Measurements from ENCODE around the gene PKD1L1. TPM values are rescaled to one million over a fixed set of nuclear protein-coding genes. Genes with fewer than 3 reads are reported as not detected.

Gene PKD1L1
- total RNA-seq, 2 donors from 2014 or later: 0.05 to 0.14 TPM

DNA sequence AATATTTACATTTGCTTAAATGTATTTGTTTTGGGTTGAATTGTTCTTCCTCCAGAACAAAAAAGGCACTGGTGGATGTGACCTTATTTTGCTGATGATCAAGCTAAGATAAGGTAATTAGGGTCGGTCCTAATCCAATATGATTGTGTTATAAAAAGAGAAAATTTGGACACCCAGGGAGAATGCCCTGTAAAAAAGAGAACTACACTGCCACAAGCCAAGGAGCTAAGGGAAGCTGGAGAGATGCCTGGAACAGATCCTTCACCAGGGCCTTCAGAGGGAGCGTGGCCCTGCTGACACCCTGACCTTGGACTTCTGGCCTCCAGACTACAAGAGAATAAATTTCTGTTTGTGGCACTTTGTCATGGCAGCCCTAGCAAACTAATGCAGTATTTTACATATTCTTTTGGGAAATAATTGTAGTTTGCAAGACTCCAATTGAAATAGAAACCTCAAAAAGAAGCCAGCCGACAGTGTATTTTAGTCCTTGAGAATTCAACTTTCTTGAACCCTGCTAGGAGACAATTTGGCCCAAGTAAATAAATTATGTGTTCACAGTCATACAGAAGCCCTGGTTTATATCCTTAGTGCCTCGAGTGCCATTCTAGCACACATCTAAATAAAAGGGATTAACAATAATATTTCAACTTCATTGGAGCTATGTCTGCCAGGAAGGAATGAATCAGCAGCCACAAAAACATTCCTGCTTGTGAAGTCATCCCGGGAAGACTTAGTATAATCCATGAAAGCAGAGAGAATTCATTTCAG, 164.6 kb downstream of the PKD1L1 start:
- no peak overlapping the region for H3K27ac Mint-ChIP-seq
- H3K36me3 Mint-ChIP-seq: no peaks in the 10 kb centered on the region
- H3K9me3 Mint-ChIP-seq: no peaks in the 10 kb centered on the region
- no peak for DNase-seq (ENCODE audit: low spot score in 2 of 2)
- no peak for ATAC-seq

DNA sequence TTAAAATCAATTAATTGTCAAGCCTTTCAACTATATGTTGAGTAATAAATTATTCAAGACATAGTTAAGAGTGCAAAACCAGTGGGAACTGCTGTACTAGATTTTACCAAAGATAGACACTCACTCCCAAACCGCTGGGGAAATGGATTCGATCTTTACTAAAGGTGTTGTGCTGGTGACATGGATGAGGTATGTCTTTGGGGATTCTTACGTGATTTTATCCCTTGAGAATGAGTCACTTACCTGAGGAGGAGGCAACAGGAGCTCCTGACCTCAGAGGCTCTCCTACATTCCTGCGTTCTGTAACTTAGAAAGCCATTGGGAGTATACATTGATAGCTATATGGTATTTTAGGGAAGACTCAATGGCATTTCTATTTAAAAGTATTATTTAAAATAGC, 165.5 kb downstream of the PKD1L1 start:
- H3K9me3 Mint-ChIP-seq: no peaks in the 10 kb centered on the region
- H3K36me3 Mint-ChIP-seq: no peaks in the 10 kb centered on the region
- ATAC-seq (no peak), DNase-seq (ENCODE audit: low spot score in 2 of 2) (no peak)
- no peak overlapping the region for H3K27ac Mint-ChIP-seq

DNA sequence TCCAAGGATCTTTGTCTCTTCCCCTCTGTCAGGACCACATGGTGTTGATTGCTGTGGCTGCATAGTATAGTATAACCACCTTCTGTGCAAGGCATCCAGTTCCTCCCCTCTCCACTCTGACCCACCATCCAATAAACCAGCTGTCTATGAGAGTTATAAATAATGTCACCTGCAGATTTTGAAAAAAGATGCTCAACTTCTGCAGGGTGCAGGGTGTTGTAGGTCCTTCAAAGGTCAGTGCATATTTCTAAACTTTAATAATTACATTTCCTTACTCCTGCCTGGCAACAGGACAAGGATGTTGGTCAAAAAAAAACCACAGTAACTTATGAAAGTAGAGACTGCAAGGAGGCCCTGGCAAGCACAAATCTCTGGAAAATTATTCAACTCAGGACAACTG, 166.2 kb downstream of the PKD1L1 start:
- ATAC-seq (no peak), DNase-seq (ENCODE audit: low spot score in 2 of 2) (no peak)
- Mint-ChIP-seq H3K9me3 (no peaks in the 10 kb centered on the region), H3K27ac (no peak overlapping the region), H3K36me3 (no peaks in the 10 kb centered on the region)

DNA sequence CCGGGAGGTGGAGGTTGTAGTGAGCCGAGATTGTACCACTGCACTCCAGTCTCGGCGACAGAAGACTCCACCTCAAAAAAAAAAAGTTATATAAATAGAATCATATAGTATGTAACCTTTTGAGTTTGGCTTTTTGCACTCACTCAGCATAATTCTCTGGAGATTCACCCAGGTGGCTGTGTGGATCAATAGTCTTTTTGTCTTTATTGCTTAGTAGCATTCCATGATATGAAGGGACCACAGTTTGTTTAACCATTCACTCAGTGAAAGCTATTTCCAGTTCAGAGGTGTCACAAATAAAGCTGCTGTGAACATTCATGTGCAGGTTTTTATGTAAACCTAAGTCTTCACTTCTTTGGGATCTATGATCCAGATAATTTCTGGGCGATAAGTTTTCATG, 167.7 kb downstream of the PKD1L1 start:
- no peak overlapping the region for H3K27ac Mint-ChIP-seq
- DNase-seq (ENCODE audit: low spot score in 2 of 2) (no peak), ATAC-seq (no peak)

DNA sequence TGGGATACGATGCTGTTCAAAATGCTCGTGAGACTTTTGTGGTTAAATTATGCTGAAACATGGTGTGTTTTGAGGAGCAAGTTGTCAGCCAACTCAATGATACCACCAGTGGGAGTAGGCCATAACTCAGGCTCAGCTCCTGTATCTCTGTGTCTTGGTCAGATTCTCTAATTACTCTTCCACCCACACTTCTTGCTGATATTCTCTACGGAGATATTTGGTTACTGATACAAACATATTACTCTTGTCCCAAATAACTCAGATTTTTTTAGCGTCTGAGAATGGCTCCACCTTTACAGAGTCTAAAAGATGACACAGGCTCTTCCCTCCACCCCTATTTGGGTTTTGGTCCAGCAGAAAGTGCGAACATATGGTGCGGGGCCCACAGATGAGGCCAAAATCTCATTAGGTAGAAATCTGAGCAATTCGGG, 168.9 kb downstream of the PKD1L1 start:
- no peak overlapping the region for H3K27ac Mint-ChIP-seq
- H3K36me3 Mint-ChIP-seq: no peaks in the 10 kb centered on the region

More for the DNA sequence above, 167.7 kb downstream of the PKD1L1 start:
- Mint-ChIP-seq H3K9me3 (no peaks in the 10 kb centered on the region), H3K36me3 (no peaks in the 10 kb centered on the region)

DNA sequence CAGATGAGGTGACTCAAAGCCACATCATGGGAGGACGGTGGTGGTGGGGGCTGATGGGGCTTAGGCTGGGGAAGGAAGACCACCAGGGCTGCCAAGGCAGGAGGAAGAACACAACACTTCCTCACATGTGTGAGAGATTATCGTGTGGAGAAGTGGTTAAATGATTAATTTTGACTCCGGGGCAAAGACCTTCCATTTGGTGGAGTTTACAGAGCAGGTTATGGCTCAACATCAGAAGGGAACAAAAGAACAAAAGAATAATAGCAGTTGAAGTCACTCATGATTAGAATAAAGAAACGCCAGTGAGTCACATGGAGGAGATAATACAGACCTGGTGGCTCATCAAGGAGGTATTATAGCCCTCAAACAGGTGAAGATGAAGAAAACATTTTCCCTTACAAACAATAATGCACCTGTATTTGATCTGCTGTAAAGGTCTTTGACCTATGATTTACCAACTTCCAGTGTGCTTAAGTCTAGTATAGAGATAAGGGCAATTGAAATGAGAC, 170.1 kb downstream of the PKD1L1 start:
- Mint-ChIP-seq H3K36me3 (no peaks in the 10 kb centered on the region), H3K27ac (no peak overlapping the region), H3K9me3 (no peaks in the 10 kb centered on the region)
- ATAC-seq: no peak
- DNase-seq (ENCODE audit: low spot score in 2 of 2): no peak

More for the DNA sequence above, 168.9 kb downstream of the PKD1L1 start:
- no peak for DNase-seq (ENCODE audit: low spot score in 2 of 2)
- H3K9me3 Mint-ChIP-seq: no peaks in the 10 kb centered on the region
- no peak for ATAC-seq

DNA sequence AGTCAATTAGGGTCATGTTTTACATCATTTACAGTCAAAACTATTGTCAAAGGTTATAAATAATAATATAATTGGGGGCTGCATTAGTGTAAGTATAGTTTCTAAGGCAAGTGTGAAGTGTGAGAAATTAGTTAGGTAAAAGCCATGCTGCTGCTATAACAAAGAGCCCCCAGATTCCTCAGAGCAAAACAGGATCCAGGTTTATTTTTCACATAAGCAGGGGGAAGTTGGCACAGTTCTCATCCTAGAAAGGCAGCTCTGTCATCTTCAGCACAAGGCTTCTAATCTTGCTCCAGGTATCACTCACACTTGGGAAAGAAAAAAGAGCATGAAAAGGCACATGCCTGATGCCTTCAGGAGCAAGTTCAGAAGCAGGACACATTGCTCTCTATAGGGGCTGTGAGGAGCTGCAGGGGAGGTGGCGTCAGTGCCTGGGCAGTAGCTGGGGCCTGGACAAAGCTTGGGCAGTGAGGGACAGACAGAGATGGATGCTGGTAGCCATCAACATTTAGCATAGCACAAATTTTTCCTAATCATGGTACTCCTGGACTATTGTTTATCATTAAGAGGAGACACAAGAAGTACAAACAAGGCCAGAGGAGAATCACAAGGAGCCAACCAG, 170.6 kb downstream of the PKD1L1 start:
- ATAC-seq (no peak), DNase-seq (ENCODE audit: low spot score in 2 of 2) (no peak)
- no peaks in the 10 kb centered on the region for H3K9me3 Mint-ChIP-seq
- no peak overlapping the region for H3K27ac Mint-ChIP-seq
- no peaks in the 10 kb centered on the region for H3K36me3 Mint-ChIP-seq

DNA sequence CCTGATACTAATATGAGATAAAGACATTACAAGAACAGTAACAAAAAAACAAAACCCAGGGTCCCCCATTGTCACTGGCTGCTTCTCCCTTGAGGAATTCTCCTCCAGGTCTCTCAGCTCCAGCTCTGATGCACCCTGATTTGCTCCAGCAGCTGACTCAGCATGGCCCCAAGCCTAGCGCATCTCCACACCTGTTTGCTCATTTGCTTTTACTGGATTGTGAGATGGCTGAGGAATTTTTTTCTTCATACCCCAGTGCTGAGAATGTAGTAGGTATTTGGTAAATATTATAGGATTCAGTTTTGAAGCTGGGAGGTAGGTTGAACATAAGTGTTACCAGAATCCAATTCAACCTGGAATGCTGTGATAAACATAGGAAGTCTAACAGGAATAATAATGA, 171.9 kb downstream of the PKD1L1 start:
- no peak for ATAC-seq
- Mint-ChIP-seq H3K36me3 (no peaks in the 10 kb centered on the region), H3K27ac (no peak overlapping the region)

DNA sequence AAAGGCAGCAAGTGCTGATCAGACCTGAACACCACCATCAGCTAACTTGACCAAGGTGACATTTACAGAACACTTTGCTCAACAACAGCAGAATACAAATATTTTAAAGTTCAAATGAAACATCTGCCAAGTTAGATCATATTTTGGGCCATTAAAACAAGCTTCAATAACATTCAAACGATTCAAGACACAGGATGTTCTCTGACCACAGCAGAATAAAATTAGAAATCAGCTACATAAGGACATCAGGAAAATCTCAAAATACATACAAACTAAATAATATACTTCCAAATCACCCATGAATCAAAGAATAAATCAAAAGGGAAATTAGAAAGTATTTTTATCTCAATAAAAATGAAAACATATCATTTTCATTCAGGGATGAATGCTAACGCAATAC, 173.0 kb downstream of the PKD1L1 start:
- no peak overlapping the region for H3K27ac Mint-ChIP-seq
- H3K36me3 Mint-ChIP-seq: no peaks in the 10 kb centered on the region
- DNase-seq (ENCODE audit: low spot score in 2 of 2): no peak
- H3K9me3 Mint-ChIP-seq: no peaks in the 10 kb centered on the region
- ATAC-seq: no peak

More for the DNA sequence above, 171.9 kb downstream of the PKD1L1 start:
- no peak for DNase-seq (ENCODE audit: low spot score in 2 of 2)
- no peaks in the 10 kb centered on the region for H3K9me3 Mint-ChIP-seq

DNA sequence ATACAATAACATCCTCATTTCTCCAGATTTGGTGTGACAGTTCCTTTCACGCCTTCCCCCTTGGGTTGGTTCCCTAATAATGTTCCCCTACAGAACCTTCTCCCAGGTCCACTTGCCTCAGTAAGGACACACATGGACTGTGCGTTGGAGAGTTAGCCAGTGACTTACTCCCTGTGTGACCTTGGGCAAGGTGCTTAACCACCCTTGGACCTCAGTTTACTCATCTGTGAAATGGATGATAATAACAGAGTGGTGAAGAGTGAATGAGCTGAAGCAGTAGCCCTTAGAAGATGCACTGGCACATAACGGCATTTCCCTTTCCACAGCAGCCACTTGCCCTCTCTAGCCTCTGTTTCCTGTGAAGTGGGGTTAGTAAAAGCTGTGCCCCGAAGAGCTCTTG, 175.8 kb downstream of the PKD1L1 start:
- DNase-seq (ENCODE audit: low spot score in 2 of 2) (no peak), ATAC-seq (no peak)
- Mint-ChIP-seq H3K9me3 (peaks cover 0 to 5% of the 10 kb centered on the region in 2 donors), H3K27ac (no peak overlapping the region), H3K36me3 (no peaks in the 10 kb centered on the region)

DNA sequence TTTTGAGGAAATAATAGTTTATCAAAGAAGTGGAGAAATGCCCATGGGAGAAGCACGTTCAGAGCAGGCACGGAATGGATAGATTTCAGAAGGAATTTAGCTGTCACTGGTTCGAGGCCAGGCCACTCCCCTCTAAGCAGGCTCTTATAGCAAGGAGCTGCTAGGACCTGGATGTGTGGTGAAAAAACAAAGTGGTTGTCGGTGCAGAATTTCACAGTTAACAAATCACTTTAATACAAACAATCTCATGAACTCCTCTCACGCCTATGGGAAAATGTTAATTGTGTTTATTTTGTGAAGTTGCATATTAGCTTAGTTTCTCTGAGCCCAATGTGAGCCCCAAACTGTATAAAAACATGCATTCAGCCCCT, 176.3 kb downstream of the PKD1L1 start:
- peaks cover 0 to 5% of the 10 kb centered on the region in 2 donors for H3K9me3 Mint-ChIP-seq
- no peak for ATAC-seq
- DNase-seq (ENCODE audit: low spot score in 2 of 2): no peak
- H3K36me3 Mint-ChIP-seq: no peaks in the 10 kb centered on the region
- no peak overlapping the region for H3K27ac Mint-ChIP-seq

DNA sequence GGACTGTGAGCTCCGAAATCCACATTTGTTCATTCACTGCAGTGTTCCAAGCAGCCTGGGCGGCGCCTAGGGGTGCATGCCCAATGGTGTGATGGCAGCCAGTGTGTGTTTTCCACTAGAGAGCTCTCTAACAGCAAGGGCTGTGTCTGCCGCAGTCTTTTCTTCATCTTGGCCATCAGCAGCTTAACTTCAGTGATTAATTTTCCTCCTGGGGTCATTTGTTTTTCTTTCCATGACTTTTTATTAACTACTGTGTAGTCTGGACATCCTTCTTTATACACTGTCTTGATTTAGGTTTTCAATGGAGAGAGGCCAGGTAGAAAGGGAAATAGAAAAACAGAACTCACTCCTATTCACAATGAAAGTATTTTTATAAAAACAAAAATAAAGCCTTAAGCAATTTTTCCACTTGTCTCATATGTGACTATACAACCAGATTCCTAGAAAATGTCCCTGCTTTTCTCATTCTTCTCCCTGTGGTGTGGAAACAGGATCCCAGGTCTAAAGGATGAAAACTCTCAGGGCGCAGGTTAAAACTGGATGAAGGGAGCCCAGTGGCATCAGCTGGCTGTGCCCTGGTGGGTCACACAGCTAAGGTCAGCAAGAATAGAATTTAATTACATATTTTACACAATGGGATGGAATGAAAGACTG, 176.8 kb downstream of the PKD1L1 start:
- H3K27ac Mint-ChIP-seq: no peak overlapping the region
- no peaks in the 10 kb centered on the region for H3K36me3 Mint-ChIP-seq
- ATAC-seq (no peak), DNase-seq (ENCODE audit: low spot score in 2 of 2) (no peak)
- H3K9me3 Mint-ChIP-seq: peaks cover 0 to 5% of the 10 kb centered on the region in 2 donors

DNA sequence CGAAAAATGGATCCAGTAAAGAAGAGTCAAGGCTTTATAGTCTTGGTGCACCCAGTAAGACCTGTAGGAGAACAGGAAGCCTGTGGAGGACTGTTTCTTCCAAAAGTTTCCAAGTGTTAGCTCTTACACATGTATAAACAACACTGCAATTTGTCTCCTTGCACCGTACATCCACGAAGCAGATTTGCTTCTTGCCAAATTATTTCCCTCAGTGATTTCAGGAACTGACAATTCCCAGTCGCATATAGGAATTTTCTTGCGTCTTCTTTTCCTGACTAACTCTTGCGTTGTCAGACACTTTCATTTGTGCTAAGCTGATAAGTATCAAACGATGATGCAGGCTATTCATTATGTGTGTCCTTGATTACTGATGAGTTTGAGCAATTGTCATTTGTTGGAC, 182.1 kb downstream of the PKD1L1 start:
- no peak for DNase-seq (ENCODE audit: low spot score in 2 of 2)
- Mint-ChIP-seq H3K36me3 (no peaks in the 10 kb centered on the region), H3K9me3 (peaks cover 0 to 5% of the 10 kb centered on the region in 2 donors), H3K27ac (no peak overlapping the region)
- ATAC-seq: no peak

DNA sequence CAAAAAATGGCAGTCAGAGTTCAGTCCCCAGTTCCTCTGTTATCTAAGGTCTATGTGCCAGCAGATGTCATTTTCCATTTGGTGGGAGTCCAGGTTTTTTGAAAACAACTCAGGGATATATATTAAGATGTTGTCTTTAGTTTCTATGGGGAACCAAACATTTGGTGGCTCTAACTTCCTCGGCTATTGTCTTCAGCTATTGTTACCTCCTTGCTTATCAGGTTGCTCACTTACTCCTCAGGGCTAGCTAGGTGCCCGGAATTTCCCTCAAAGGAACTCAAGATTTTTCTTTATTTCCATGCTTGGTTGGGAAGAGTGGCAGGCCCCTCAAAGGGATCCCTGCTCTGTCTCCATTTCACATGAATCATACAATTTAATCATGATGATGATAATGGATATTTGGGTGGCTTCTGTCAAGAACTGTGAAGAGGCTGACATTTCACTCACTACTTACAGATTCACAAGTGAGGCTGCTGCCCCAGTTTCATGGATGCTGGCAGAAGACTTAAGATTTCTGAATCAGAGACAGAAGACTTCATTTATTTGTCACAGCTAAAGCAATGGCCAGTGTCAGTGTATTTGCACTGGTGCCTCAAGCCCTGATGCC, 182.8 kb downstream of the PKD1L1 start:
- Mint-ChIP-seq H3K36me3 (no peaks in the 10 kb centered on the region), H3K27ac (no peak overlapping the region), H3K9me3 (peaks cover 0 to 5% of the 10 kb centered on the region in 2 donors)
- no peak for DNase-seq (ENCODE audit: low spot score in 2 of 2)
- ATAC-seq: no peak

DNA sequence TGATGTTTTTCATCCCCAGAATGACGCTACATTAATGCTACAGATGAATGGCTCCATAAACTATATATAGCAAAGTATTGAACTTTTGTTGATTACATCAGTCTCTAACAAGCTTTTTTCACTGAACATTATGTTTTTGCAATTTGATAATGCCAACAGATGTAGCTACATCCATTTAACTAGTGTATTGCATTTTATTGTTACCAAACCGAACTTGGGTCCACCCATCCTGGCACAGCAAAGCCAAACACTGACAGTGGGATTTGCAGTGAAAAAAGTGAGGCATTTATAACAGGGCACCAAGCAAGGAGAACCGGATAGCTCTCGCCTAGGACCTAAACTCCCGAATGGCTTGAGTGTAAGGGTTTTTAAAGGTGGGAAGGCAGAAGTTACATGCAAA, 183.5 kb downstream of the PKD1L1 start:
- Mint-ChIP-seq H3K36me3 (no peaks in the 10 kb centered on the region), H3K9me3 (peaks cover 0 to 5% of the 10 kb centered on the region in 2 donors), H3K27ac (no peak overlapping the region)
- DNase-seq (ENCODE audit: low spot score in 2 of 2) (no peak), ATAC-seq (no peak)

DNA sequence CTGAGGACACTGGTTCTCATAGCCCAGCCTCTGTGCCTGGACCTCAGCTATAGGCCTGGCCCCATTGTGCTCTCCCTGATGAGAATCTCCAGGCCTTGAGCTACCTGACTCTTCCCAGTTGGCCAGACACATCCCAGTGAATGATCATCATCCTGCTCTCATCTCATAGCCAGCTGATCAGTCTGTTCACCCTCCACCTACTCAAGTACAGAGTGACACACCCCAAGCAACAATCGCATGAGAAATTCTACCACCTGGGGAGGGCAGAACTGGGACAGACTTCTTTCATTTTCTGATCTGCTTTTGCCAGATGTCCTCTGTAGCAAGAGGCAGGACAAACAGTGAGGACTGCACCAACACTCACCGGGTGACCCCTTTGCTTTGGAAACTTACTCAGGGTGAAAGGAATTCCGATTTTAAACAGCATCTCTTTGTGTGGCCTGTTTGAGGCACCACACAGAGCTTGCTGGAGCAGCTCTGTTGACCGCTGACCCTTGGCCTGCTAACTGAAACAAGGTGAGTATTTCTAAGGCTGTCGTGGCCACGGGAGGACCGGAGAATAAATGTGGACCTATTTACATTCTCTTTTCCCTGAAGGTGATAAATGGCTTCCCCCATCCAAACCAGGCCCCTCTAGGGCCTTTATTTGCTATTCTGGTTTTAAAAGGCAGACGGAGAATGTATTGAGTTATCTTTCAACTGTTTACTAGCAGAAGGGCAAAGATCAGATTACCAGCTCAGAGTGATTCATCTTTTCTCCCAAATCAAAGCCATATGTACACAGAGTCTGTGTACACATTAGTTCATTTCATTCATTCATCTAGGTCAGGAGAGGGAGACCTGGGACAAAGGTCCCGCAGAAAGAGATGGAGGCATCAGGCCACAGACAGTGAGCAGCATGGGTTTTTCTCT, 184.9 kb downstream of the PKD1L1 start:
- DNase-seq (ENCODE audit: low spot score in 2 of 2) (no peak), ATAC-seq (no peak)
- Mint-ChIP-seq H3K9me3 (peaks cover 0 to 2% of the 10 kb centered on the region in 2 donors), H3K27ac (no peak overlapping the region), H3K36me3 (no peaks in the 10 kb centered on the region)
